Measurements from ENCODE around the gene USP30.

- no peak for TF ChIP-seq POLR2A (IDR thresholded peaks at IDR 0.05)
- TF ChIP-seq, protein P1, sequence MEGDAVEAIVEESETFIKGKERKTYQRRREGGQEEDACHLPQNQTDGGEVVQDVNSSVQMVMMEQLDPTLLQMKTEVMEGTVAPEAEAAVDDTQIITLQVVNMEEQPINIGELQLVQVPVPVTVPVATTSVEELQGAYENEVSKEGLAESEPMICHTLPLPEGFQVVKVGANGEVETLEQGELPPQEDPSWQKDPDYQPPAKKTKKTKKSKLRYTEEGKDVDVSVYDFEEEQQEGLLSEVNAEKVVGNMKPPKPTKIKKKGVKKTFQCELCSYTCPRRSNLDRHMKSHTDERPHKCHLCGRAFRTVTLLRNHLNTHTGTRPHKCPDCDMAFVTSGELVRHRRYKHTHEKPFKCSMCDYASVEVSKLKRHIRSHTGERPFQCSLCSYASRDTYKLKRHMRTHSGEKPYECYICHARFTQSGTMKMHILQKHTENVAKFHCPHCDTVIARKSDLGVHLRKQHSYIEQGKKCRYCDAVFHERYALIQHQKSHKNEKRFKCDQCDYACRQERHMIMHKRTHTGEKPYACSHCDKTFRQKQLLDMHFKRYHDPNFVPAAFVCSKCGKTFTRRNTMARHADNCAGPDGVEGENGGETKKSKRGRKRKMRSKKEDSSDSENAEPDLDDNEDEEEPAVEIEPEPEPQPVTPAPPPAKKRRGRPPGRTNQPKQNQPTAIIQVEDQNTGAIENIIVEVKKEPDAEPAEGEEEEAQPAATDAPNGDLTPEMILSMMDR (IDR thresholded peaks at IDR 0.05), result no peak
Observed at GRCh38 chr12:109120095-109120494, 67.7 kb downstream of the USP30 start.

Data from prostate gland (tissue), 2 donors.